ENCODE results near the gene SORL1.

Gene SORL1

DNA sequence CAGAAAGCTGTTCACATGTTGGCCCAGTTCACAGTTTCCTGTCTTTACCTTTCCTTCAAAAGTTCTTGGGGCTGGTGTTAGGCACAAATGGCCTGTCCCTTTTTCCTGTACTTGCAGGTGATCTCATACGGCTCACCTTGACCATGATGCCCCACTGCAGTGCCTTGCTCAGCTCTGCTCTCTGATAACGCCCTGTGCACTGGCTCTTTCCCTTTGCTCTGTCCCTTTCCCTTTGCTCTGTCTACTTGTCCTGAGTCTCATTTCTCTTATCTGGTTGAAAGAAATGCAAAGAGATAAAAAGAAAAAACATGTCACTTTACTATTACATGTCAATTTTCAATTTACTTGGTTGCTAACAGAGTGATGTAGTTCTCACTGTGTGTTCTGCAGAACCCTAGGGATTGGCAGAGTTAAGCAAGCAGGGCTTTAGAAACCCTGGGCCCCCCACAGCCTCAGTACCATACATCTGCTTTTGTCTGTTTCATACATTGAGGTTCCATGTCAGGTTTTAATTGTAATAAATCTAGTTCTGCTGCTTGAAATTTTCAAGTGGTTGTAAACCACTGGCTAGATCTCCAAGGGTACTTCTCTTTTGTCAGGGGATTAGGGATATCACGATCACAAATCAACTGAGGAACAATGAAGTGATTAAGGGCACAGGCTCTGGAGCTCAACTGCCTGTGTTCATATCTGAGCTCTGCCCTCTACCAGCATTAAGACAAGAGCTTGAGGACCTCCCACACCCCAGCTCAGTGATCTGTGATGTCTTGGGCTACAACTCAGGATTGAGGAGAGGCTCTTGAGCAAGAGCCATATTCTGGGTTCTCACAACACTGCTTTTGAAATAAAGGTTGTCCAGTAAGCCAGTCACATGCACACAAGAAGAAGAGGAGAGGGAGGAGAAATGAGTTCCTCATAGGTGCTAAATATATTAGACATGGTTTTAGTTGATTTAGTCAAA, 16.3 kb upstream of the SORL1 start:
- Histone ChIP-seq H3K4me3 (no peak overlapping the region), H3K9ac (ENCODE audit: insufficient read length) (no peak overlapping the region), H3K36me3 (ENCODE audit: insufficient read depth, low read length) (no peaks in the 10 kb centered on the region), H3K27ac (no peak overlapping the region), H3K9me3 (ENCODE audit: low read depth, low read length) (no peaks in the 10 kb centered on the region)
- TF ChIP-seq EZH2 (IDR thresholded peaks at IDR 0.05) = no peak
- TF ChIP-seq POLR2AphosphoS5 (IDR thresholded peaks at IDR 0.05; ENCODE audit: borderline replicate concordance, low read depth, low read length) = no peak
- TF ChIP-seq FOXP2 (optimal IDR thresholded peaks at IDR 0.05; ENCODE audit: control extremely low read depth, extremely low read length, insufficient read depth) = no peak
- DNase-seq (ENCODE audit: low read depth, low spot score) = no peak

DNA sequence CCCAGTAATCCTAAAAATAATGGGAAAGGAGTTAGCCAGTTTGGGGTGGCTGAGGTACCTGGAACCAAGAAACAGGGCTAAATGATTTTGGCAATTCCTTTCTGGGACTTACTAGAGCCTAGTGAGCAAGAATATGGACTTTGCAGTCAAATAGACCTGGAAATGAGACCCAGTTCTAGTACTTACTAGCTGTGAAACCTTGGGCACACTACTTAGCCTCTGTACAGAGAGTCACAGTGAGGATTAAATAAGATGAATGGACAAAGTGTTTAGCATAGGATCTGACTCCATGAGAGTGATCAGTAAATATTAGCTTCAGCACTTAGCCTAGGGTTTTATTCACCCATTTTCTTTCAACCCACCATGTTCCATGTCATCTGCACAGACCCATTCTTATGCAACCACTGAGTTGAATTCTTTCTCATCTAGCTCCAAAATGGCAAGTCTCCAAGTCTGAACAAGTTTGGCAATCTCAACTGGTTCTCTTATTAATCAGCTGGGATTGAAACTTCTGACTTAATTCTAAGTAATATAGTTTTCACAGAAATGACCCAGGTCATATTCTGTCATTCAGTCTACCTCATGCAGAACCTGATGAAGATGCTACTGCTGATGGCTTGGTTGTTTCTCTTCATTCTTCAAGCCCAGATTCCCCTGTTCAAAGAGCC, 15.0 kb upstream of the SORL1 start:
- no peak for DNase-seq (ENCODE audit: low read depth, low spot score)
- Histone ChIP-seq H3K9me3 (ENCODE audit: low read depth, low read length) (no peaks in the 10 kb centered on the region), H3K9ac (ENCODE audit: insufficient read length) (no peak overlapping the region), H3K4me3 (no peak overlapping the region), H3K36me3 (ENCODE audit: insufficient read depth, low read length) (no peaks in the 10 kb centered on the region), H3K27ac (no peak overlapping the region)
- no peak for TF ChIP-seq POLR2AphosphoS5 (IDR thresholded peaks at IDR 0.05; ENCODE audit: borderline replicate concordance, low read depth, low read length)
- no peak for TF ChIP-seq EZH2 (IDR thresholded peaks at IDR 0.05)
- no peak for TF ChIP-seq FOXP2 (optimal IDR thresholded peaks at IDR 0.05; ENCODE audit: control extremely low read depth, extremely low read length, insufficient read depth)

- no peaks in the 10 kb centered on the region for H3K9me3 ChIP-seq (ENCODE audit: low read depth, low read length)
- H3K27ac ChIP-seq = no peak overlapping the region
- H3K36me3 ChIP-seq (ENCODE audit: insufficient read depth, low read length) = no peaks in the 10 kb centered on the region
- DNase-seq (ENCODE audit: low read depth, low spot score) = no peak
- no peak overlapping the region for H3K4me3 ChIP-seq
- no peak overlapping the region for H3K9ac ChIP-seq (ENCODE audit: insufficient read length)
- TF ChIP-seq POLR2AphosphoS5 (IDR thresholded peaks at IDR 0.05; ENCODE audit: borderline replicate concordance, low read depth, low read length) (no peak), FOXP2 (optimal IDR thresholded peaks at IDR 0.05; ENCODE audit: control extremely low read depth, extremely low read length, insufficient read depth) (no peak), EZH2 (IDR thresholded peaks at IDR 0.05) (no peak)
These were observed 14.4 kb upstream of the SORL1 start for GRCh38 chr11:121437686-121438078.

DNA sequence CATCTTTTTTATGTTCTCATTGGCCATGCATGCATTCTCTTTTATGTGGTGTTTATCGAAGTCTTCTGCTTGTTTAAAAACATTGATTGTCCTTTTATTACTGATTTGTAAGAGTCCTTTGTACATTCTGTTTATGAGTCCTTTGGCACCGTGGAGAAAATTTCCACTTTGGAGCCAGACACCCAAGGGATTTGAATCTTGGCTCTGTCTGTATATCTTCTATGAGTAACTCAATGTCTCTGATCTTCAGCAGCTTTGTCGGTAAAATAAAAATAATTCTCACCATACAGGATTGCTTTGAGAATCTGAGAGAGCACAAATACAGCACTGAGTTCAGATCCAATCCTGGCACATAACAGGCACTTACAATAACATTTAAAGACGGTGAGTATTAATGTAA, 12.8 kb upstream of the SORL1 start:
- Histone ChIP-seq H3K27ac (no peak overlapping the region), H3K36me3 (ENCODE audit: insufficient read depth, low read length) (no peaks in the 10 kb centered on the region), H3K9me3 (ENCODE audit: low read depth, low read length) (no peaks in the 10 kb centered on the region), H3K9ac (ENCODE audit: insufficient read length) (no peak overlapping the region), H3K4me3 (no peak overlapping the region)
- no peak for DNase-seq (ENCODE audit: low read depth, low spot score)
- TF ChIP-seq FOXP2 (optimal IDR thresholded peaks at IDR 0.05; ENCODE audit: control extremely low read depth, extremely low read length, insufficient read depth) (no peak), EZH2 (IDR thresholded peaks at IDR 0.05) (no peak), POLR2AphosphoS5 (IDR thresholded peaks at IDR 0.05; ENCODE audit: borderline replicate concordance, low read depth, low read length) (no peak)

DNA sequence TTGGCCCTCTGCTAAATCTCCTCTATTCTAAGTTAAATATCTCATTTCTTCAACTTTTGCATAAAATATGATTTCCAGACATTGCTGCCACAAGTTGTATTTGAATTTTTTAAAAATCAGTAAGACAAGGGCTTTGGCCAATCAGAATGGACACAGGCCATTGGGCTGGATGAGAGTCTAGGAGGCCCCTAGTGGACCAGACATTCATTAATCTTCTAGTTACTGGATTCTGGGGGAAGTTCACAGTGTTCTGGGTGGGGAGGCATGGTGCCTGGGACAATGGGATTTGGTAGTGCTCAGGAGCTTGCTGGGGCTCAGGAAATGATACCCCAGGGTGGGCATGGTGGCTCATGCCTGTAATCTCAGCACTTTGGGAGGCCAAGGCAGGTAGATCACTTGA, 12.4 kb upstream of the SORL1 start:
- Histone ChIP-seq H3K36me3 (ENCODE audit: insufficient read depth, low read length) (no peaks in the 10 kb centered on the region), H3K27ac (no peak overlapping the region), H3K9ac (ENCODE audit: insufficient read length) (no peak overlapping the region), H3K9me3 (ENCODE audit: low read depth, low read length) (no peaks in the 10 kb centered on the region), H3K4me3 (no peak overlapping the region)
- no peak for DNase-seq (ENCODE audit: low read depth, low spot score)
- TF ChIP-seq FOXP2 (optimal IDR thresholded peaks at IDR 0.05; ENCODE audit: control extremely low read depth, extremely low read length, insufficient read depth) (no peak), POLR2AphosphoS5 (IDR thresholded peaks at IDR 0.05; ENCODE audit: borderline replicate concordance, low read depth, low read length) (no peak), EZH2 (IDR thresholded peaks at IDR 0.05) (no peak)

GRCh38 chr11:121441521-121441920, 10.6 kb upstream of the SORL1 start:
- Histone ChIP-seq H3K27ac (no peak overlapping the region), H3K9me3 (ENCODE audit: low read depth, low read length) (no peaks in the 10 kb centered on the region), H3K9ac (ENCODE audit: insufficient read length) (no peak overlapping the region), H3K4me3 (no peak overlapping the region), H3K36me3 (ENCODE audit: insufficient read depth, low read length) (no peaks in the 10 kb centered on the region)
- no peak for TF ChIP-seq EZH2 (IDR thresholded peaks at IDR 0.05)
- no peak for TF ChIP-seq POLR2AphosphoS5 (IDR thresholded peaks at IDR 0.05; ENCODE audit: borderline replicate concordance, low read depth, low read length)
- no peak for TF ChIP-seq FOXP2 (optimal IDR thresholded peaks at IDR 0.05; ENCODE audit: control extremely low read depth, extremely low read length, insufficient read depth)
- no peak for DNase-seq (ENCODE audit: low read depth, low spot score)

GRCh38 chr11:121443688-121444275, 8.3 kb upstream of the SORL1 start:
- Histone ChIP-seq H3K4me3 (no peak overlapping the region), H3K36me3 (ENCODE audit: insufficient read depth, low read length) (no peaks in the 10 kb centered on the region), H3K9me3 (ENCODE audit: low read depth, low read length) (no peaks in the 10 kb centered on the region), H3K9ac (ENCODE audit: insufficient read length) (no peak overlapping the region), H3K27ac (no peak overlapping the region)
- no peak for DNase-seq (ENCODE audit: low read depth, low spot score)
- TF ChIP-seq FOXP2 (optimal IDR thresholded peaks at IDR 0.05; ENCODE audit: control extremely low read depth, extremely low read length, insufficient read depth) = no peak
- no peak for TF ChIP-seq EZH2 (IDR thresholded peaks at IDR 0.05)
- TF ChIP-seq POLR2AphosphoS5 (IDR thresholded peaks at IDR 0.05; ENCODE audit: borderline replicate concordance, low read depth, low read length) = no peak

GRCh38 chr11:121444526-121444925, 7.6 kb upstream of the SORL1 start:
- H3K4me3 ChIP-seq = no peak overlapping the region
- H3K36me3 ChIP-seq (ENCODE audit: insufficient read depth, low read length) = no peaks in the 10 kb centered on the region
- H3K9ac ChIP-seq (ENCODE audit: insufficient read length) = no peak overlapping the region
- no peaks in the 10 kb centered on the region for H3K9me3 ChIP-seq (ENCODE audit: low read depth, low read length)
- no peak overlapping the region for H3K27ac ChIP-seq
- no peak for DNase-seq (ENCODE audit: low read depth, low spot score)
- TF ChIP-seq POLR2AphosphoS5 (IDR thresholded peaks at IDR 0.05; ENCODE audit: borderline replicate concordance, low read depth, low read length) (no peak), EZH2 (IDR thresholded peaks at IDR 0.05) (no peak), FOXP2 (optimal IDR thresholded peaks at IDR 0.05; ENCODE audit: control extremely low read depth, extremely low read length, insufficient read depth) (no peak)
